ENCODE results near the gene MAP1LC3A.

The MAP1LC3A gene

GRCh38 chr20:34558320-34559218, at the start of gene MAP1LC3A:
TSS of gene MAP1LC3A (plus strand) at chr20:34558718. CDS start at chr20:34558869, 151 bp downstream.
- H3F3A ChIP-seq (ENCODE audit: insufficient read depth, low read length), result no peaks in the 10 kb centered on the region
- no peak within 1 kb of the TSS for H3K4me3 ChIP-seq (ENCODE audit: low read length)
- no peaks in the 10 kb centered on the region for H3K9me3 ChIP-seq (replicated peaks; ENCODE audit: insufficient read depth, low read length)
- TF ChIP-seq CTCF (IDR thresholded peaks at IDR 0.05; ENCODE audit: low read length), result no peak
- no peak for TF ChIP-seq EZH2phosphoT487 (IDR thresholded peaks at IDR 0.05; ENCODE audit: low read length)
- TF ChIP-seq EZH2 (optimal IDR thresholded peaks at IDR 0.05; ENCODE audit: low read depth, low read length), result no peak
- H3K4me1 ChIP-seq (ENCODE audit: low read length), result no peaks in the 10 kb centered on the region
- H2AFZ ChIP-seq (ENCODE audit: low read length), result no peak within 1 kb of the TSS
- H3K27ac ChIP-seq (ENCODE audit: low read length), result no peak within 1 kb of the TSS
- H3K79me2 ChIP-seq (ENCODE audit: low read length), result no peaks in the 10 kb centered on the region
- H3K36me3 ChIP-seq (replicated peaks; ENCODE audit: insufficient read depth, low read length), result no peaks in the 10 kb centered on the region
- no peaks in the 10 kb centered on the region for H3K27me3 ChIP-seq (replicated peaks; ENCODE audit: insufficient read depth, low read length)
- no peak for DNase-seq
- H3K9ac ChIP-seq (ENCODE audit: low read length), result no peak within 1 kb of the TSS
- H3K9me2 ChIP-seq (replicated peaks; ENCODE audit: insufficient read depth, low read length), result no peaks in the 10 kb centered on the region
- no peaks in the 10 kb centered on the region for H4K20me1 ChIP-seq (ENCODE audit: insufficient read depth, low read length)
- no peak within 1 kb of the TSS for H3K4me2 ChIP-seq (ENCODE audit: low read depth, low read length)

GRCh38 chr20:34510575-34510974, 47.9 kb upstream of the MAP1LC3A start:
- DNase-seq, result no peak
- H3K4me3 ChIP-seq (ENCODE audit: low read length), result no peak overlapping the region
- no peaks in the 10 kb centered on the region for H3K27me3 ChIP-seq (replicated peaks; ENCODE audit: insufficient read depth, low read length)
- H2AFZ ChIP-seq (ENCODE audit: low read length), result no peak overlapping the region
- H3K27ac ChIP-seq (ENCODE audit: low read length), result no peak overlapping the region
- no peaks in the 10 kb centered on the region for H3K9me3 ChIP-seq (replicated peaks; ENCODE audit: insufficient read depth, low read length)
- no peak for TF ChIP-seq CTCF (IDR thresholded peaks at IDR 0.05; ENCODE audit: low read length)
- no peak for TF ChIP-seq EZH2 (optimal IDR thresholded peaks at IDR 0.05; ENCODE audit: low read depth, low read length)
- TF ChIP-seq EZH2phosphoT487 (IDR thresholded peaks at IDR 0.05; ENCODE audit: low read length), result no peak
- H3K79me2 ChIP-seq (ENCODE audit: low read length), result no peaks in the 10 kb centered on the region; the same call in 1 of the 2 replicates
- H3K9me2 ChIP-seq (replicated peaks; ENCODE audit: insufficient read depth, low read length), result no peaks in the 10 kb centered on the region
- H3K36me3 ChIP-seq (replicated peaks; ENCODE audit: insufficient read depth, low read length), result no peaks in the 10 kb centered on the region; the same call in 1 of the 2 replicates
- no peak overlapping the region for H3K9ac ChIP-seq (ENCODE audit: low read length)
- peaks cover 15% of the 10 kb centered on the region for H3F3A ChIP-seq (ENCODE audit: insufficient read depth, low read length)
- no peak overlapping the region for H3K4me2 ChIP-seq (ENCODE audit: low read depth, low read length)
- no peaks in the 10 kb centered on the region for H4K20me1 ChIP-seq (ENCODE audit: insufficient read depth, low read length)
- H3K4me1 ChIP-seq (ENCODE audit: low read length), result peaks cover 8% of the 10 kb centered on the region; the same call in 1 of the 2 replicates

GRCh38 chr20:34511891-34512265, 46.6 kb upstream of the MAP1LC3A start:
- H3K9ac ChIP-seq (ENCODE audit: low read length), result no peak overlapping the region
- H3K27ac ChIP-seq (ENCODE audit: low read length), result no peak overlapping the region
- TF ChIP-seq CTCF (IDR thresholded peaks at IDR 0.05; ENCODE audit: low read length) (no peak), EZH2 (optimal IDR thresholded peaks at IDR 0.05; ENCODE audit: low read depth, low read length) (no peak), EZH2phosphoT487 (IDR thresholded peaks at IDR 0.05; ENCODE audit: low read length) (no peak)
- peaks cover 7% of the 10 kb centered on the region for H3K79me2 ChIP-seq (ENCODE audit: low read length)
- no peak overlapping the region for H3K4me3 ChIP-seq (ENCODE audit: low read length)
- no peak overlapping the region for H2AFZ ChIP-seq (ENCODE audit: low read length)
- no peaks in the 10 kb centered on the region for H4K20me1 ChIP-seq (ENCODE audit: insufficient read depth, low read length)
- no peaks in the 10 kb centered on the region for H3K27me3 ChIP-seq (replicated peaks; ENCODE audit: insufficient read depth, low read length)
- H3K36me3 ChIP-seq (replicated peaks; ENCODE audit: insufficient read depth, low read length), result no peaks in the 10 kb centered on the region; the same call in 1 of the 2 replicates
- no peaks in the 10 kb centered on the region for H3K9me3 ChIP-seq (replicated peaks; ENCODE audit: insufficient read depth, low read length)
- DNase-seq, result no peak
- H3K9me2 ChIP-seq (replicated peaks; ENCODE audit: insufficient read depth, low read length), result no peaks in the 10 kb centered on the region
- H3K4me1 ChIP-seq (ENCODE audit: low read length), result peaks cover 8% of the 10 kb centered on the region; the same call in 1 of the 2 replicates
- peaks cover 24% of the 10 kb centered on the region for H3F3A ChIP-seq (ENCODE audit: insufficient read depth, low read length)
- H3K4me2 ChIP-seq (ENCODE audit: low read depth, low read length), result no peak overlapping the region
